AG04449 (cell line): Measurements from ENCODE around the gene SH3GL1.

Experiments used
- CTCF ChIA-PET: fragments of 350-600 bp; formaldehyde crosslinking; extraction: SDS; loops from one replicate; lab custom pipeline; 2021; ENCODE audit warnings: antibody characterized with exemption; lab: Yijun Ruan, JAX
- POLR2A ChIA-PET: fragments of 400-600, 350-600 bp; formaldehyde crosslinking; extraction: SDS; loops from one replicate; lab custom pipeline; 2020; ENCODE audit warnings: antibody characterized with exemption, inconsistent platforms; lab: Yijun Ruan, JAX
- DNase-seq: peaks from one replicate; pipeline ENCODE4 v3.0.0-alpha.2; 2010; ENCODE audit warnings: low read depth, low spot score
- H3K4me3 ChIP-seq: 2 replicates; pipeline ENCODE4 v1.5.1; 2011; ENCODE audit warnings: low read depth, mild to moderate bottlenecking, control low read depth, low read length
- CTCF ChIP-seq: IDR thresholded peaks from one replicate; pipeline ENCODE4 v1.5.1; 2011; ENCODE audit warnings: mild to moderate bottlenecking, moderate library complexity, low read length, control low read depth, inconsistent platforms; ENCODE audit not compliant: insufficient read depth; ENCODE audit errors: missing control alignments

Gene SH3GL1

DNA sequence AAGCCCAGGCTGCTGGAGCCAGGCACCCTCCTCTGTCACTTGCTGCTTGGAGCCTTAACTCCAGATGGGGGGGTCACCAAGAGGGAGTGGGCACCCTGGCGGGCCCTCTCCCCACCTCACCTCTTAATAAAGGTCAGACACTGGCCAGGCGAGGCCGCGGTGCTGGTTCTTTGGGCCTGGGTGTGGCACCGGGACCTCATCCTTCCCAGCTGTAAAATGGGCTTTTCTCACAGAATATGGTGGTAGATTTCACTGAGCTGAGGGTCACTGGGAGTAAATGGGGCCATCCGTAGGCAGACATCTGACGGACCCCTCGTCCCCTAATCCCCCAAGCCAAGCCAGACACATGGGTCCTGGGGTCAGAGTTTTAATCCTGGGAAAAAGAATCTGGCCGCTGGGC, 76.7 kb downstream of the SH3GL1 start:
- ChIA-PET POLR2A (no interaction called here), CTCF (no interaction called here)
- TF ChIP-seq CTCF = no peak

DNA sequence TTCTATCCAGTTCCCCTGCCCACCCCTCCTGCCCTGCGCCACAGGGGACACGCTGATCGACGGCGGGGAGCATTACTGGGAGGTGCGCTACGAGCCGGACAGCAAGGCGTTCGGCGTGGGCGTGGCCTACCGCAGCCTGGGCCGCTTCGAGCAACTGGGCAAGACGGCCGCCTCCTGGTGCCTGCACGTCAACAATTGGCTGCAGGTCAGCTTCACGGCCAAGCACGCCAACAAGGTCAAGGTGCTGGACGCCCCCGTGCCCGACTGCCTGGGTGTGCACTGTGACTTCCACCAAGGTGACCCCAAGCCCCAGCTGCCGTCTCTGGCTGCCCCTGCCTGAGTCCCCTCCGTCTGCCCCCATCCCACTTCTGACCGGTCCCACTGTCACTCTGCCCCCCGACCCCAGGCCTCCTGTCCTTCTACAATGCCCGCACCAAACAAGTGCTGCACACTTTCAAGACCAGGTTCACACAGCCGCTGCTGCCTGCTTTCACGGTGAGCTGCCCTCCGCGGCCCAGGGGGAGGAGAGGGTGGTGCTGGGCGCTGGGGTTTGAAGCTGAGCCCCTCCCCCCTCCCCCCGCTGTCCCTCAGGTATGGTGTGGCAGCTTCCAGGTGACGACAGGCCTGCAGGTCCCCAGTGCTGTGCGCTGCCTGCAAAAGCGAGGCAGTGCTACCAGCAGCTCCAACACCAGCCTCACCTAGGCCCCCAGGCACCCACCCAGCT, 77.2 kb downstream of the SH3GL1 start:
- CTCF ChIA-PET = interaction anchor here (1.7 kb wide), 1 partner anchor 10 kb away, joined by 7 read pairs; no protein-coding TSS in a partner anchor
- POLR2A ChIA-PET = no interaction called here
- TF ChIP-seq CTCF = no peak
- DNase-seq = no peak
- no peak overlapping the region for H3K4me3 ChIP-seq

More for the DNA sequence above, 76.7 kb downstream of the SH3GL1 start:
- H3K4me3 ChIP-seq = no peak overlapping the region
- no peak for DNase-seq

- ChIA-PET CTCF (interaction anchor here (0.7 to 1.3 kb wide), 3 partner anchors 13 to 81 kb away, joined by 3 to 5 read pairs (median 4); partner anchors contain the start of genes CHAF1A and SH3GL1), POLR2A (no interaction called here)
- no peak for DNase-seq
- H3K4me3 ChIP-seq = no peak overlapping the region
- no peak for TF ChIP-seq CTCF
These were observed 79.9 kb downstream of the SH3GL1 start for GRCh38 chr19:4320419-4320818.

GRCh38 chr19:4319067-4319718, 81.2 kb downstream of the SH3GL1 start:
- DNase-seq = no peak
- CTCF ChIA-PET = interaction anchor here (0.5 to 1.2 kb wide), 2 partner anchors 12 to 51 kb away, joined by 3 to 4 read pairs; no protein-coding TSS in a partner anchor

DNA sequence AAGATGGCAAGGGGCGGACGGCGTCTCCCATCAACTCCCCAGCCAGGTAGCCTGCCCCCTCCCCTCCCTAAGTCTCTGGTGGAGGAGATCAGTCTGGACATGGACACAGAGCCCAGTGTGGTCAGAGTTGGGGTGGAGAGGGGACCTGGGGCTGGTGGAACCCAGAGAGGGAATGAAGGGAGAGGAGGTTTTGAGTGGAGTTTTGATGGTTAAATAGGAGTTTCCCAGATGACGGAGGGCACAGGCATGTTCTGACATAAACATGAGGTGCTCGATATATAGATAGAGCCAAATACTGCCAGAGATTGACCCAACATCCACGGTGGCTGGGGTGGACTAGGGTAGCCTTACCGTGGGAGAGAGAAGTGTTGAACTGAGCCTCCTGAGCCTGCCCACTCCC, 81.9 kb downstream of the SH3GL1 start:
- ChIA-PET POLR2A (no interaction called here), CTCF (no interaction called here)
- DNase-seq = no peak
- no peak overlapping the region for H3K4me3 ChIP-seq
- TF ChIP-seq CTCF = no peak

More at GRCh38 chr19:4319067-4319718, 81.2 kb downstream of the SH3GL1 start:
- no peak overlapping the region for H3K4me3 ChIP-seq
- no peak for TF ChIP-seq CTCF
- POLR2A ChIA-PET = no interaction called here

GRCh38 chr19:4316956-4317355, 83.4 kb downstream of the SH3GL1 start:
- CTCF ChIA-PET = no interaction called here
- no peak overlapping the region for H3K4me3 ChIP-seq
- no peak for DNase-seq
- TF ChIP-seq CTCF = no peak
- POLR2A ChIA-PET = interaction anchor here (0.6 kb wide), 1 partner anchor 25 kb away, joined by 3 read pairs; no protein-coding TSS in a partner anchor
